Mucosa of rectum (tissue), 2 donors: ENCODE results near the gene PLXNA4.

ENCODE experiments used
- H3K27ac ChIP-seq, 2 donors: one replicate each; pipeline ENCODE4 v1.7.0; 2013; ENCODE audit warnings: inconsistent platforms in 2 of 2, low read depth in 2 of 2, low read length in 2 of 2
- H3K27me3 ChIP-seq, 2 donors: one replicate each; pipeline ENCODE4 v1.7.0; 2013; ENCODE audit warnings: low read length in 2 of 2; ENCODE audit not compliant: control insufficient read depth in 2 of 2, insufficient read depth in 2 of 2
- H3K36me3 ChIP-seq, 2 donors: one replicate each; pipeline ENCODE4 v1.7.0; 2013; ENCODE audit warnings: low read length in 2 of 2; ENCODE audit not compliant: control insufficient read depth in 2 of 2, insufficient read depth in 2 of 2
- H3K4me1 ChIP-seq, 2 donors: one replicate each; pipeline ENCODE4 v1.7.0; 2013; ENCODE audit warnings: low read length in 2 of 2, mild to moderate bottlenecking in 1 of 2; ENCODE audit not compliant: control insufficient read depth in 2 of 2, insufficient read depth in 2 of 2
- H3K4me3 ChIP-seq, 2 donors: one replicate each; pipeline ENCODE4 v1.7.0; 2013; ENCODE audit warnings: low read length in 2 of 2
- H3K9ac ChIP-seq, 2 donors: one replicate each; pipeline ENCODE4 v1.7.0; 2013; ENCODE audit warnings: low read length in 2 of 2, low read depth in 1 of 2, mild to moderate bottlenecking in 1 of 2
- H3K9me3 ChIP-seq, 2 donors: one replicate each; pipeline ENCODE4 v1.7.0; 2013; ENCODE audit warnings: low read length in 2 of 2; ENCODE audit not compliant: control insufficient read depth in 2 of 2
- donor health status: healthy.
- donor health status: Normal muscosa, but diverticular disease.

Gene PLXNA4

DNA sequence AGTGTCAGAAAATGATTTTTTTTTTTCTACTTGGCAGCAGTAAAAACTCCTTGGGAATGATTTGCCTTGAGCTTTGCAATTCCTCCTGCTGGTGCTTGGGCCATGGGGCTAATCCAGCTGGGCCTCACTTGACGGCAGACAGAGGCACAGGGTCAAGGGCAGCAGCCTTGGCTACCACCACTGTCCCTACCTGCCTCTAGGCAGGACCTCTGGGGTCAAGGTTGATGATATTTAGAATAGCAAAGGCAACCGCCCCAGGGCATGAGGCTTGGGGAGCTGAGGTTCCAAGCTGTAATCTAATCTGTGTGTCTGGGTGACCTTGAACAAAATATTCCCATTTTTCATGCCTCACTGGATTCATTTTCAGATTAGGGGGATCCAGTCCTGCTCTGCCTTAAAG is 327.4 kb downstream of the PLXNA4 start:
- Histone ChIP-seq H3K4me3 (no peak overlapping the region), H3K9me3 (no peaks in the 10 kb centered on the region), H3K4me1 (peaks cover 17 to 25% of the 10 kb centered on the region in 2 donors), H3K9ac (no peak overlapping the region), H3K27me3 (no peaks in the 10 kb centered on the region), H3K27ac (no peak overlapping the region), H3K36me3 (no peaks in the 10 kb centered on the region)

DNA sequence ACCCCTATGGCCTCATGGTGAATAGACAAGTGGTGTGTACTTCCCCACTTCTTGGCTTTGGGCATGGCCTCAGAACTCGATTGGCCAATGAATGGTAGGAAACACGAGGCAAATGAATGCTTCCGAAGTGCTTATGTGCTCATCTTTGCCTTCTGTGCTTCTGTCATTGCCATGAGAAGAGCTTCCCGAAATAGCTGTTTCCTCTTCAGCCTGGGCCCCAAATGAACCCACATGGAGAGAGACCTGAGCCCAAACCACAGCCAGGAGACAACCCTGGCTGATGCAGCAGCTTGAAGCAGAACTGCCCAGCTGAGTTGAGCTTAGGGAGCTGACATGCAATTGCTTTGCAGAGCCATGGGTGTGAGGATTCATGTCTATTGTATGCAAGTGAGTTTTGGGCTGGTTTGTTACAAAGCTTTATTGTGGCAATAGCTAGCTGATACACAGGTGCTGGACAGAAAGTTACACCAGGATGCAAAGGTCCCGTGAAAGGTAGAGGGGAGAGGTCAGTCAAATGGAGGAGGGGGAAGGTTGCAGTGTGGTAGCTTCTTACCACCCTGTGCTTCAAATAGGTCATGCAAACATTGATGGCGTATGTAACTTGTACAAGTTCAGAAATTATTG is 328.2 kb downstream of the PLXNA4 start:
- Histone ChIP-seq H3K27ac (no peak overlapping the region), H3K36me3 (no peaks in the 10 kb centered on the region), H3K4me3 (no peak overlapping the region), H3K9ac (no peak overlapping the region), H3K4me1 (peaks cover 17 to 25% of the 10 kb centered on the region in 2 donors), H3K27me3 (no peaks in the 10 kb centered on the region), H3K9me3 (no peaks in the 10 kb centered on the region)

DNA sequence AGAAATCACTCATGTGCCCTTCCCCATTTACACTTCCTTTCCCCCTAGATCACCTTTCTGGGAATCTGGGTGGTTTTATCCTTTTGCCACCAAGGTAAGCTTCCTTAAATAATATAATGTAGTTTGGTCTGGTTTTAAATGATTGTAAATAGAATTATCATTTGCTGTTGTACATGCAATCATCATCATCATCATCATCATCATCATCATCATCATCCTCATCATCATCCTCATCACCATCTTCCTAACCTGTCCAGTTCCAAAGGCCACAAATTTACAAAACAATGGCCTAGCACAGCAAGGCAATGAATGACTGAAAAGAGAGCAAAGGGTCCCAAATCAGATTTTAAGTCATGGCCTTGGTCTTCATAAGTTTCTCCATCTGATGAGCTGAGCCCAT is 329.7 kb downstream of the PLXNA4 start:
- Histone ChIP-seq H3K4me1 (peaks cover 15 to 21% of the 10 kb centered on the region in 2 donors), H3K27me3 (no peaks in the 10 kb centered on the region), H3K36me3 (no peaks in the 10 kb centered on the region), H3K4me3 (no peak overlapping the region), H3K9ac (no peak overlapping the region), H3K27ac (no peak overlapping the region), H3K9me3 (no peaks in the 10 kb centered on the region)

DNA sequence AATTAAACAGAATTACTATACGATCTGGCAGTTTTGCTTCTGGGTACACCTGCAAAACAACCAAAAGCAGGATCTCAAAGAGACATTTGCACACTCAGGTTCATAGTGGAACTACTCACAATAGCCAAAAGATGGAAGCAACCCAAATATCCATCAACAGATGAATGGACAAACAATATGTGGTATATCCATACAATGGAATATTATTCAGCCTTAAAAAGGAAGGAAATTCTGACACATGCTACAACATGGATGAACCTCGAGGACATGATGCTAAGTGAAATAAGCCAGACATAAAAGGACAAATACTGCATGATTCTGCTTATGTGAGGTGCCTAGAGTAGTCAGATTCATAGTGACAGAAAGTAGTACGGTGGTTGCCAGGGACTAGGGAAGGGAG is 330.7 kb downstream of the PLXNA4 start:
- Histone ChIP-seq H3K36me3 (no peaks in the 10 kb centered on the region), H3K9me3 (no peaks in the 10 kb centered on the region), H3K27ac (no peak overlapping the region), H3K27me3 (no peaks in the 10 kb centered on the region), H3K9ac (no peak overlapping the region), H3K4me3 (no peak overlapping the region), H3K4me1 (peaks cover 8 to 14% of the 10 kb centered on the region in 2 donors)

DNA sequence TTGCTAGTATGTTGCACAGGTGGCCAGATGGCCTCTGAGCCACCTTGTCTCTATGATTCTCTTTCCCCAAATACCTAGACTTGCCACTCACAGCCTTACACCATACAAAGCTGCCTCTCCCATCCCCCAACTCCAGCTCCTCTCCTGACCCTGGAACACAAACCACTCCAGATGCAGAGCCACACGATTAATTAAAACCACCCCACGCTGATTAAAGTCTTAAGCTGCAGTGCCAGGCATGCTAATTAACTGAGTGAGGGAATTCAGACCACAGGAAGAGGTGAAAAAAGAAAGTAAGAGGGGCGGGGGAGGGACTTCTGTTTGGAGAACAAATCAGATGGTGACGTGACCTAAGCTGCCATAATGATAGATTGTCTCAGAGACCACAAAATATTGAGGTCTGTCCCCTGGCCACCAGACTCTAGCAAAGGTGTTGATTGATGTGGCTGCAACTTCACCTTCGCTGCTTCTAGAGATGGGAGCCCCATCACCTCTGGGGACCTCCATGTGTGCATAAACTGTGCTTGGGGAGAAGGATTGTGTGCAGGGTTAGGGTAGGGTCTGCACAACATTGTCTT is 331.3 kb downstream of the PLXNA4 start:
- Histone ChIP-seq H3K36me3 (no peaks in the 10 kb centered on the region), H3K9ac (no peak overlapping the region), H3K4me3 (no peak overlapping the region), H3K27me3 (no peaks in the 10 kb centered on the region), H3K9me3 (no peaks in the 10 kb centered on the region), H3K27ac (no peak overlapping the region), H3K4me1 (peaks cover 6 to 9% of the 10 kb centered on the region in 2 donors)

DNA sequence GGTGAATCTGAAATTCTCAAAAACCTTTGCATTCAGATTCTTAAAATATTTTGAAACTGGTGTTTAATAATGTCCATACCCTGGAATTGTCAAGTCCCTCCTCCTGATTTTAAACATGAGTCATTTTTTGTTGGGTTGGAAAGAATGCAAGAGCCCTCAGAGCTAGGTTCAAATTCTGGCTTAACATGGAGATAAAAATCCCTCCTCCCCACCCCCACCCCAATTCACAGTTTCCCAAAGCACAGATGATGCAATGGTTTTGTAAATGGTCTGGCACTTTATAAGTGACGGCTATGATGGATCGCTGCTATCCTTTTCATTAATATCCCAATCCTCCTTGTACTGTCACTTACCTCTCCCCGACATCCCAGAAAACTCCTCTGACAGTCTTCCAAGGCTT is 332.8 kb downstream of the PLXNA4 start:
- Histone ChIP-seq H3K27me3 (no peaks in the 10 kb centered on the region), H3K4me3 (no peak overlapping the region), H3K9me3 (no peaks in the 10 kb centered on the region), H3K36me3 (no peaks in the 10 kb centered on the region), H3K4me1 (no peaks in the 10 kb centered on the region), H3K27ac (no peak overlapping the region), H3K9ac (no peak overlapping the region)

DNA sequence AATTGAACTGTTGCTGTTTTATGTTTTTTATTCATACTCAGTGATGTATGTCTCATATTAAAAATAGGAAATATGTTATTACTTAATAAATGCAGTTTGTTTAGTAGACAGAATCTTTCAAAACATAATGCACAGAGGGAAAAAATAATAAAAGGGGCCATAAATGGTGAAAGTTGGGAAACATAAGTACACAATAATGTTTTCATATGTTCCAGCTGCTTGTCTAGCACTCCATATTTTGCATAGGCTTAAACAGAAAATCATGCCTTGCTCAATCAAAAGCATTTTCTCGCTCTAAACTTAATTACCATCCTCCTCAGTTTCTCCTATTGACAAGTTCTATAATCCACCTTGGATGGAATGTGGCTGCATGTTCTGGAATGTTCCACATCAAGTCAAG is 333.2 kb downstream of the PLXNA4 start:
- Histone ChIP-seq H3K4me1 (no peaks in the 10 kb centered on the region), H3K27ac (no peak overlapping the region), H3K36me3 (no peaks in the 10 kb centered on the region), H3K4me3 (no peak overlapping the region), H3K9ac (no peak overlapping the region), H3K27me3 (no peaks in the 10 kb centered on the region), H3K9me3 (no peaks in the 10 kb centered on the region)

DNA sequence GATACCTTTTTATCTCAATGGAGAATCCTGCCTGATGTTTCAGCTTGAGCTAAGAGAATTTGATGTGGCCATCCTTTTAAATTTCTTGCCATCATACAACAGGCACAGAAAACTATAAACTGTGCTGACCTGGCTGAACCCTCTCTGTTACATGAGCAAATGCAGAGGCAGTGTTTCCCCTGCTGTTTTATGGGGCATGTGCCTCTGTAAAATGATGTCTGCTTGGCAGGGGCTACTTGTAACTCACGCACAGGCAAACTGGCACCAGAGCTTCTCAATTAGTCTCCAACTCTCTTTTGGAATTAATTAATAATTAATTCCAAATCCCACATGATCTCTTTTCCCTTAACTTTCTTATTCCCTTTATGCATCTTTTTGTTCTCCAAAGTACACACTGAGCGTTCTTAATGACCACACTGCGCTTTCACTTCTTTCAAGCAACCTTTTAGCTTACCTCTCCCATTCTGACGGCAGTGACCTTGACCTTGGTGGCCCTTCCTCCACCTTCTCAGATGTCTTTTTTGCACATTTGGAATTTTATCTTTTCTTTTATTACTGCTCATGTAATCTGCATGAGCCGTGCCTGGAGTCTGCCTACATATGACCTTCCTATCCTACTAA is 334.0 kb downstream of the PLXNA4 start:
- H3K36me3 ChIP-seq: no peaks in the 10 kb centered on the region
- no peaks in the 10 kb centered on the region for H3K9me3 ChIP-seq
- no peak overlapping the region for H3K9ac ChIP-seq
- H3K4me1 ChIP-seq: no peaks in the 10 kb centered on the region
- no peaks in the 10 kb centered on the region for H3K27me3 ChIP-seq
- no peak overlapping the region for H3K4me3 ChIP-seq
- no peak overlapping the region for H3K27ac ChIP-seq

DNA sequence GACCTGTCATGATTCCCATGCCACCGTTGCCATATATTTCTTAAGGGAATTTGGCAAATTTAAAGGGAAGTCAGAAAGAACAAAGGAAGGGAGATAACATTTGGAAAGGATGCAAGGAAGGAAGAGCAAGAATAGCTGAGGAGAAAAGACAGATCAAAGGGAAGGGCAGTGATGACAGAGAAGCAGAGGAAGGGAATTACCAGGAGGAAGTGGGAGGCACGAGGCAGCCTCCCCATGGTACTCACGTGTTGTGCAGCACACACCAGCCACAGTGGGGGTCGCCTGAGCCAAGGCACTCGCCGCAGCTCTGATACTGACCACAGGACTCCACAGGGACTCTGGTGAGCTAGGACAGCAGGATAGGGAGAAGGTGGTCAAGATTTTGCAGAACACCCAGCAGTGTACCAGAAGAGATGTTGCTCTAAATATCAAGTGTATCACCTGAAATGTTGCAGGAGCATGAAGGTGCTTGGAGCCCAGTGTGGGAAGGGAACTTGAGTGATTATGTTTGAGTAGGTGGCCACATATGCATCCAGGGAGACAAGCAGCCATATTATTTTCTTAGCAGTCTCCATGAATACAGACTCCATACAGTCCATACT is 335.3 kb downstream of the PLXNA4 start:
- H3K9ac ChIP-seq: no peak overlapping the region
- no peak overlapping the region for H3K4me3 ChIP-seq
- H3K27me3 ChIP-seq: no peaks in the 10 kb centered on the region
- H3K36me3 ChIP-seq: no peaks in the 10 kb centered on the region
- H3K9me3 ChIP-seq: no peaks in the 10 kb centered on the region
- H3K4me1 ChIP-seq: no peaks in the 10 kb centered on the region
- no peak overlapping the region for H3K27ac ChIP-seq

DNA sequence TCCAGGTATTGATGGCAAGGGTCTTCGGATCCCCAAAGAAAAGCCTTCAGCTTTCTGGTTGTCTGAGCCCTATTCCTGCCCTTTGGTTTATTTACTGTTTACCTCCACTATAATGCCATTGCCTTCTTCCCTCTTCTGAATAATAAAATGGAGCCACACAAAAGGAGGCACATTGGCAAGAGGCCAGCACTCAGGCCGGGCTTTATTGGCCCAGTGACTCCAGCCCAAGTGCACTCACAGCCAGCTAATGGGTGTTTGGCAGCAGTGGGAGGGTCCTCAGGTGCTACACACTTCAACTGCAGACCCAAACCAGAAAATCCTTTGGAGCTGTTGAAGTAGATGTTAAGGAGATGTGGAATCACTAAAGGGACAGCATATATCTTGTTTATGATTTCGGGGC is 336.0 kb downstream of the PLXNA4 start:
- Histone ChIP-seq H3K9ac (no peak overlapping the region), H3K4me3 (no peak overlapping the region), H3K36me3 (no peaks in the 10 kb centered on the region), H3K27me3 (no peaks in the 10 kb centered on the region), H3K27ac (no peak overlapping the region), H3K9me3 (no peaks in the 10 kb centered on the region), H3K4me1 (no peaks in the 10 kb centered on the region)
